GM12878 (cell line): ENCODE results near the gene ABCG1.

ENCODE experiments used
- FOXK2 ChIP-seq: fragments of 450-650 bp; IDR thresholded peaks from 2 replicates; pipeline ENCODE4 v1.6.1; 2017; ENCODE audit warnings: mild to moderate bottlenecking, moderate library complexity
- NBN ChIP-seq: fragments of 450-650 bp; IDR thresholded peaks from 2 replicates; pipeline ENCODE4 v1.6.1; 2016
- POLR2A ChIP-seq: IDR thresholded peaks from 2 replicates; pipeline ENCODE4 v1.6.1; 2011; ENCODE audit warnings: low read depth, mild to moderate bottlenecking, low read length
- POLR2AphosphoS5 ChIP-seq: IDR thresholded peaks from 2 replicates; pipeline ENCODE4 v1.6.1; 2011; ENCODE audit warnings: mild to moderate bottlenecking, low read length, inconsistent platforms
- RELA ChIP-seq: fragments of 450-650 bp; IDR thresholded peaks from 2 replicates; pipeline ENCODE4 v1.8.0; 2014; ENCODE audit warnings: borderline replicate concordance; ENCODE audit not compliant: partially characterized antibody
- SUZ12 ChIP-seq: fragments of 200-600 bp; sonication (generic); IDR thresholded peaks from one replicate; pipeline ENCODE4 v1.6.1; 2018; ENCODE audit warnings: antibody characterized with exemption, mild to moderate bottlenecking; ENCODE audit not compliant: unreplicated experiment
- TAF1 ChIP-seq: IDR thresholded peaks from 2 replicates; pipeline ENCODE4 v1.6.1; 2011; ENCODE audit warnings: mild to moderate bottlenecking, low read depth, low read length, borderline replicate concordance
- TF ChIP-seq, protein P1 (sequence below): fragments of 450-650 bp; conservative IDR thresholded peaks from 2 replicates; pipeline ENCODE4 v1.6.1; 2017; ENCODE audit warnings: mild to moderate bottlenecking, moderate library complexity

DNA sequence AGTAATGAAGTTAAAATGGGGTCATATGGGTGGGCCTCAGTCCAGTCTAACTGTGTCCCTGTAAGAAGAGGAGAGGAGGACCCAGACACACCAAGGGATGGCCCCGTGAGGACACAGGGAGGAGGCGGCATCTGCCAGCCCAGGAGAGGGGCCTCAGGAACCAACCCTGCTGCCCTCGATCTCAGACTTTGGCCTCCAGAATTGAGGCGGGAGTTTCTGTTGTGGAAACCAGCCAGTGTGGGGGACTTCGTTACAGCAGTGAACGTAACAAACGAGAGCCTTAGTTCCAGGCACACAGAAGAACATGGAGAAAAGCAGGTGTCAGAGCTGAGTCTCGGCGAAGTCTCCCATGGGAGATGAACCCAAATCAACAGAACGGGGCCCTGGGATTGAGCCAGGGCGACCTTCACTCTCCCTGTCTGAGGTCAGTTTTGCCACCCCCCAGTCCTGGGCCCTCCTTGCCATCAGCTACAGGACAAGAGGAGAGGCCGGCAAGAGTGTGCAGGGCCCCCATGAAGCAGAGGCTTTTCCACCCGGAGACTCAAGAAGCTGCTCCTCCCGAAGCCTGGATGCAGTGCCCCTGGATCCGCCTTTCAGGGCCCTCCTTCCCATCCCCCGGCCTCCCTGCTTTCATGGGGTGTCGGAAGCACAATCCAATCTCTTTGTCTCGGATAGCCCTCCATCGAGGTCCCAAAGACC lies 59.7 kb downstream of the ABCG1 start:
- TF ChIP-seq RELA, result no peak
- no peak for TF ChIP-seq TAF1
- no peak for TF ChIP-seq POLR2AphosphoS5
- no peak for TF ChIP-seq NBN
- no peak for TF ChIP-seq FOXK2
- TF ChIP-seq SUZ12, result no peak
- TF ChIP-seq, protein P1, sequence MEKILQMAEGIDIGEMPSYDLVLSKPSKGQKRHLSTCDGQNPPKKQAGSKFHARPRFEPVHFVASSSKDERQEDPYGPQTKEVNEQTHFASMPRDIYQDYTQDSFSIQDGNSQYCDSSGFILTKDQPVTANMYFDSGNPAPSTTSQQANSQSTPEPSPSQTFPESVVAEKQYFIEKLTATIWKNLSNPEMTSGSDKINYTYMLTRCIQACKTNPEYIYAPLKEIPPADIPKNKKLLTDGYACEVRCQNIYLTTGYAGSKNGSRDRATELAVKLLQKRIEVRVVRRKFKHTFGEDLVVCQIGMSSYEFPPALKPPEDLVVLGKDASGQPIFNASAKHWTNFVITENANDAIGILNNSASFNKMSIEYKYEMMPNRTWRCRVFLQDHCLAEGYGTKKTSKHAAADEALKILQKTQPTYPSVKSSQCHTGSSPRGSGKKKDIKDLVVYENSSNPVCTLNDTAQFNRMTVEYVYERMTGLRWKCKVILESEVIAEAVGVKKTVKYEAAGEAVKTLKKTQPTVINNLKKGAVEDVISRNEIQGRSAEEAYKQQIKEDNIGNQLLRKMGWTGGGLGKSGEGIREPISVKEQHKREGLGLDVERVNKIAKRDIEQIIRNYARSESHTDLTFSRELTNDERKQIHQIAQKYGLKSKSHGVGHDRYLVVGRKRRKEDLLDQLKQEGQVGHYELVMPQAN, result no peak
- no peak for TF ChIP-seq POLR2A
